ENCODE results near the gene S100A16. TPM values are rescaled to one million over a fixed set of nuclear protein-coding genes. Genes with fewer than 3 reads are reported as not detected.
A peak's percentile ranks its signal among the peaks of the same experiment; 100 is the strongest.

S100A16 gene
- total RNA-seq, 1 experiment from 2014 or later: 1,014 TPM

- peak; percentile 34 for DNase-seq (ENCODE audit: unreplicated experiment)
- BruUV-seq (replicated peaks): TSS peak; percentile 57
- no peak for TF ChIP-seq CTCF (IDR thresholded peaks at IDR 0.05; ENCODE audit: unreplicated experiment)
- peak overlapping the region; percentile 94 for H3K27ac Mint-ChIP-seq (ENCODE audit: low read depth, unreplicated experiment)
- H3K4me1 Mint-ChIP-seq (ENCODE audit: insufficient read depth, unreplicated experiment): peaks cover 51% of the 10 kb centered on the region
- peak overlapping the region; percentile 90 for H3K4me3 Mint-ChIP-seq (ENCODE audit: unreplicated experiment)
- ChIA-PET CTCF (interaction anchor here (1.2 to 11.8 kb wide), 4 partner anchors 25 to 99 kb away, joined by 4 to 214 read pairs (median 6); no protein-coding TSS in a partner anchor), POLR2A (interaction anchor here (0.9 to 27.9 kb wide), 10 partner anchors 12 to 94 kb away, joined by 3 to 1272 read pairs (median 16); partner anchors contain the start of genes CHTOP, S100A1, S100A13 and S100A14)
- intact Hi-C loops (cut with micrococcal nuclease): loop anchor here (1.0 to 2.0 kb wide), 2 partner anchors 37 to 76 kb away; no protein-coding TSS in a partner anchor
- no peaks in the 10 kb centered on the region for H3K27me3 Mint-ChIP-seq (ENCODE audit: insufficient read depth, unreplicated experiment)
- peaks cover 57% of the 10 kb centered on the region for H3K36me3 Mint-ChIP-seq (ENCODE audit: insufficient read depth, unreplicated experiment)
- no peaks in the 10 kb centered on the region for H3K9me3 Mint-ChIP-seq (ENCODE audit: unreplicated experiment)
Measured at GRCh38 chr1:153609585-153609907, 3.4 kb downstream of the S100A16 start.

- TF ChIP-seq CTCF (IDR thresholded peaks at IDR 0.05; ENCODE audit: unreplicated experiment): no peak
- Mint-ChIP-seq H3K4me1 (ENCODE audit: insufficient read depth, unreplicated experiment) (peaks cover 45% of the 10 kb centered on the region), H3K27ac (ENCODE audit: low read depth, unreplicated experiment) (peak overlapping the region; percentile 94), H3K27me3 (ENCODE audit: insufficient read depth, unreplicated experiment) (no peaks in the 10 kb centered on the region), H3K9me3 (ENCODE audit: unreplicated experiment) (no peaks in the 10 kb centered on the region), H3K36me3 (ENCODE audit: insufficient read depth, unreplicated experiment) (peaks cover 62% of the 10 kb centered on the region), H3K4me3 (ENCODE audit: unreplicated experiment) (peak overlapping the region; percentile 90)
- no TSS peak for BruUV-seq (replicated peaks)
- intact Hi-C loops (cut with micrococcal nuclease): loop anchor here (1.0 to 2.0 kb wide), 2 partner anchors 36 to 76 kb away; no protein-coding TSS in a partner anchor
- DNase-seq (ENCODE audit: unreplicated experiment): peak; percentile 99
- ChIA-PET POLR2A (interaction anchor here (0.5 to 27.9 kb wide), 11 partner anchors 12 to 93 kb away, joined by 3 to 1272 read pairs (median 10); partner anchors contain the start of genes CHTOP, S100A1, S100A13 and S100A14), CTCF (interaction anchor here (0.7 to 3.3 kb wide), 6 partner anchors 8 to 99 kb away, joined by 3 to 17 read pairs (median 4); partner anchors contain the start of gene S100A14)
Measured at GRCh38 chr1:153608742-153609584, 4.0 kb downstream of the S100A16 start.

GRCh38 chr1:153608089-153608682, 4.8 kb downstream of the S100A16 start:
- intact Hi-C loops (cut with micrococcal nuclease): loop anchor here (2.0 kb wide), 1 partner anchor 35 kb away; no protein-coding TSS in a partner anchor
- Mint-ChIP-seq H3K9me3 (ENCODE audit: unreplicated experiment) (no peaks in the 10 kb centered on the region), H3K27ac (ENCODE audit: low read depth, unreplicated experiment) (peak overlapping the region; percentile 94), H3K4me1 (ENCODE audit: insufficient read depth, unreplicated experiment) (peaks cover 38% of the 10 kb centered on the region), H3K27me3 (ENCODE audit: insufficient read depth, unreplicated experiment) (no peaks in the 10 kb centered on the region), H3K4me3 (ENCODE audit: unreplicated experiment) (peak overlapping the region; percentile 90), H3K36me3 (ENCODE audit: insufficient read depth, unreplicated experiment) (peaks cover 62% of the 10 kb centered on the region)
- BruUV-seq (replicated peaks): no TSS peak
- POLR2A ChIA-PET: interaction anchor here (1.1 to 27.9 kb wide), 10 partner anchors 11 to 92 kb away, joined by 3 to 1272 read pairs (median 8); partner anchors contain the start of genes CHTOP, ILF2, S100A1 and S100A13
- no peak for TF ChIP-seq CTCF (IDR thresholded peaks at IDR 0.05; ENCODE audit: unreplicated experiment)
- DNase-seq (ENCODE audit: unreplicated experiment): no peak
- CTCF ChIA-PET: interaction anchor here (0.7 to 3.3 kb wide), 9 partner anchors 9 to 100 kb away, joined by 3 to 17 read pairs (median 4); partner anchors contain the start of genes S100A13 and S100A14

All from MCF 10A (cell line).